GM19372 (cell line): Measurements from ENCODE around the gene BCL10.
"Not testable (repeated sequence)": the region's sequence is repeated elsewhere in the genome, so short reads cannot be mapped to it uniquely, and the experiment has no call there.

Source experiments
- ATAC-seq: cut with Tn5 transposase; IDR thresholded peaks from one replicate; pipeline ENCODE4 v1.9.1; 2021; ENCODE audit warnings: mild to moderate bottlenecking, low read depth, moderate library complexity; ENCODE audit not compliant: unreplicated experiment

The BCL10 gene

DNA sequence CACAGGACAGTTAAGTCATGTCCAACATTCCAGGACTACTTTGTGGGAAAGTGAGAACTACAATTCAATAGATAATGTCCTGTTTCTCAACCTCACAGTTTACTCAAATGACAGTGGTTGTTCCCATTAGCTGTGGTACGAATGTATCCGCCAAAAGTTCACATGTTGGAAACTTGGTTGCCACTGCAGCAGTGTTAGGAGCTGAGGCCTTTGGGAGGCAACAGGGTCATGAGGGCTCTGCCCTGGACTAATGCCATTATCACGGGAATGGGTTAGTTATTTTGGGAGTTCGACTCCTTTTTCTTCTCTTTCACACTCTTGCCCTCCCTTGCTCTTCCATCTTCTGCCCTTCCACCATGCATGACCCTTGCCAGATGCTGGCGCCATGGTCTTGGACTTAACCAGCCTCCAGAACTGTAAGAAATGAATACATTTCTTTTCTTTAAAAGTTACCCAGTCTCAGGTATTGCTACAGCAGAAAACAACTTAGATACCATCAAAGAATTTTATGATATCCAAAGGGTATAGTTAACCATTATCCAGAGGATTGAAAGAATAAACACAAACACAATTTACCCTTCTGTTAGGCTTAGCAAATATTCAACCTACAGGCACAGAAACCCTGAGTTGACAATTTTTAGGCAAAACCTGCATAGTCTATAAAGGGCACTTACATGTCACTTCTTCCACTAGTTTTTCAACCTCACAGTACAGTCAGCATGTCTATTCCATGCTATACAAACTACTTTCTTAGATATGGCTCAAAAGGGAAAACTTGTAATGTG, 7.4 kb downstream of the BCL10 start:
- ATAC-seq: no peak

DNA sequence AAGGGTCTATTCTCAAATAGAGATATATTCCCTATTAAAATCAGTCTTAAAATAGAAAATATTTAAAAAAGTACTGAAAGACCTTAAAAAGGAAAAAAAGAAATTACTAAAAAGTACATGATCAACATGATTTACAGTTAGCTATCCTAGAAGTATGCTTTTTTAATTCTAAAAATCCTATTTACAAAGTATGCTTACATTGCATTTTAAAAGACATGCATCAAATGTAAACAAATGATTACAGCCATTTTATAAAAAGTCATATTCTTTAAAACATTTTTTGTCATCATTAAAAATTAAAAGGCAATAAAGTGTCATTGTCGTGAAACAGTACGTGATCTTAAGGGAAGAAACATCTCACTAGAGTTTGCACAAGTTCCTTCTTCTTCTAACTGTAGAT, 9.1 kb downstream of the BCL10 start:
- ATAC-seq: no peak

DNA sequence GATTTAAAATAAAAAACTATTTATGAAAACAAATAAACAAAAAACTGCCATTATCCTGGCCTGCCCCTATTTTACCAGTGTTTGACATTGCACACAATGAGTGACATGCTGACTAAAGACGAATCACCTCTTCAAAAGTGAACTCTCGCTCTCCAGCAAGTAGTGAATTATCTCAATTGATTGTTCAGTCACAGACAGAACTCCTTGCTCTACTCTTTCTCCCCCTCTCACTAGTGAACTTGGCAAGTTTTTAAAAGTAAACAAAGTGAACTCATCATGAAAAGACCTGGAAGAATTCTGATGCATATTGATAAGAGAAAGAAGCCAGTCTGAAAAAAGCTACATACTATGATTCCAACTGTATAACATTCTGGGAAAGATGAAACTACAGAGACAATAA, 12.3 kb downstream of the BCL10 start:
- no peak for ATAC-seq

DNA sequence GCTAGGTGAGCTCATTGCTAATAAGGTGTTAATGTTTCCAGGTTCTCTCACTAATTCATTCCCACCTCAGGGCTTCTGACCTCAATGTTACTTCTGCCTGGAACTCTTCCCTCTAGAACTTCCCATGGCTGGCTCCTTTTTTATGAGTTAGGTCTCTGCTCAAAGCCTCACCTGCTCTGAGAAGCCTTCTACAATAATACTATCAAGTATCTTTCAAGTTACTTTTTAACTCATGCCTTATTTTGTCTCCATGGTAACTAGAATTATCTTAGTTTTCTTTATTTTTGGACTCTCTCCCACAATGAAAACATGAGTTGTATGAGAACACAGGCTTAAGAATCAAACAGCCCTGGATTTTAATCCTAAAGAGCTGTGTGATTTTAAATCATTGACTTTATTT, 13.4 kb downstream of the BCL10 start:
- ATAC-seq: no peak

GRCh38 chr1:85259912-85260274, 16.5 kb downstream of the BCL10 start:
- no peak for ATAC-seq

DNA sequence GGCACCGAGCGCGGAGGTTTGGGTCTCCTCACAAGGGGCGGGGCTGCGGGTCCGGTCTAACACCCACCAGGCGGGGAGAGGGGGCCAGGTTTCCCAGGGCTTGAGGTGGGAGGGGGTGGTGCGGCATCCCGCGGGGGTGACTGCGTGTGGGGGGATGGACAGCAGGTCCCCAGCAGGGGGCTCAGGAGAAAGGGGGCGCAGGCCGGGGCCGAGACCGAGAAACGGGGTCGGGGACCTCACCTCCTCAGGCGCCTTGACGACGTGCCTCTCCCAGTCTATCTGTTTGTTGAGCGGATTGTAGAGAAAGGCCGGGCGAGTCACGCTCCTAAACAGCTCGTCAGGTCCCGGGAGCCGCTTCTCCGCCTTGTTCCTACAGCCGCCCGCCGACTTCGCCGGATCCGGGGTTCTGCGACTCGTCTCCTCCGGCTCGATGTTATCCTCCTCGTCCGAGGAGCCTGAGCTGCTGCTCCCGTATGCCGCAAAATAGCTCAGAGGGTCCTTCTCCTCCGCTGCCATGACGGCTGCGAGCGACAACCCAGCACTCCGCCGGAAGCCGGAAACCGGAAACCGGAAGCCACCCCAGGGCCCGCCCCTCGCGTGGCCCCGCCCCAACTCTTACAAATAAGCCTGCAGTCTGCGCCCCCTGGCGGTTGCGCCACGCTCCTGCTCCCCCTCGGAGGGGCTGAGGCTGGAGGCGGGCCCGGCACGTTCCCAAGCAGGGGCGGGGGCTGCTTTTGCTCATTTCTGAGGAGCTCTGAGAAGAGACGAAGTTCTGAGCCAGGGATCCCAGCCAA, 17.1 kb downstream of the BCL10 start, which contains the start of gene C1orf52:
TSS of gene C1orf52 (minus strand) at position 545 of the 794 bp plus-strand sequence. CDS start at position 516, 29 bp downstream.
- ATAC-seq: peak; percentile 98

GRCh38 chr1:85258536-85259117, 17.8 kb downstream of the BCL10 start:
- no peak for ATAC-seq

GRCh38 chr1:85249042-85249441, 27.4 kb downstream of the BCL10 start:
- ATAC-seq: not testable (repeated sequence)

DNA sequence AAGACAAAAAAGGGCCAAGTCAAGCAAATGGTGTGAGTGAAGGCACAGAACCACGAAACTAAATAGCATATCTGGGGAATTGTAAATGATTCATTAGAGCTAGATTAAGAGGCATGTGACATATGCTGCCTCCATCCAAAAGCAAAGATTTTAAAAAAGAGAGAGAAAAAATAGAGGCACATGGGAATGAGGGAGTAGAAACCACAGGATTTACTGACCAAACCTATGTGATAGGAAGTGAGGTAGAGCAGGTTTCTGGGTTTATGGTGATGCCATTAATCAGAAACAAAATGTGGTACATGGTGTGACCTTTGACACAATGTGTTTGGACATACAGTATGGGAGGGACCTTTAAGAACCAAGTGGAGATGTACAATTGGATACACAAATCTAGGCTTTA, 30.5 kb downstream of the BCL10 start:
- ATAC-seq: no peak

DNA sequence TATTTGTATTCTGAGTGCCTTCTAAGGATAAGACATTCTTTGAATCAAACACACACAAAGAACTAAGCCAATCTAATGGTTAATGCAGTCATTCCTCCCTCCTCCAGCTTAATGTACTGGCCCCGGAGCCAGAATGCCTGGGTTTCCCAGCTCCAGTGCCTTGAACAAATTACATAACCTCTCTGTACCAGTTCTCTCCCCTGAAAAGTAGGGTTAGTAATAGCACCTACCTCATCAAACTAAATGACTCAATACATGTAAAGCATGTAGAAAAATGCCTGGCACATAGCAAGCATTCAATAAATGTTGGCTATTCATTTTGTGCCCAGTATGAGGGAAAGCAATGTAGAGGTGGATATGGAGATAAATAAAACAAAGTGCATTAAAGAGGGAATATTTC, 31.0 kb downstream of the BCL10 start:
- no peak for ATAC-seq

DNA sequence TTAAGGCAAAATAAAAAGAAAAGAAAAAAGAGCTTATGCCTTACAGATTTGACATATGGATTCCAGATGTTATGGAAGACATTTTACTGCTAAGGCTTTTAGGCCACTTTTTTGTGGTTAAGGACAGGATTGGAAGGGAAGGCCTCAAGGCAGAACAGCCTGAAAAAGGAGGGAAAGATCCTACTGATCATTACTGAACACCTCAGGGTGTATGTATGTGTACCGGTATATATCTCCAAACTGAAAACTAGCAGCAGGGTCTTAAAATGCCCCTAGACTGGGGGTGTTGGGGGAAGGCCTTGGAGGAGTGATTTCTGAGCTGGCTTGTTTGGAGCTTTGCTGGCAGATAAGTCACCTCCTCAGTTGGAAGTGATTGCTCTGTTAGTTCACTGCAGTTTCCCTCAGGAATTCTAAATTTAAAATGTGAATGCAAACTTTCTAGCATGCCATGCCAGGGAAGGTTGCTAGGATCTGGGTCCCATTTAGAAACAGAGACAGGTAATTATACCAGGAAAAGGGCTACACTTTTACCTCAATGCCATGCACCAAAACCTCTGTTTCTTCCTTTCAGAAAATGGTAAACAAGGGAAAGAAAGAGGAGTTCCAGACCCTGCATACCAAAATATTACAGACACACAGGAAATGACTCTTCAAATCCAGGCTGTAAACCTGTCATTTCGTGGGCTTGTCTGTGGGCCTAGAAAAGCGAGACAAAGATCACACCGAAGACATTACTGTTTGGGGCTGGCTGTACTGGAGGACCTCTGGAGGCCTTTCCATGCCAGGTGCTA, 32.0 kb downstream of the BCL10 start:
- no peak for ATAC-seq

- no peak for ATAC-seq
Observed at GRCh38 chr1:85243372-85243771, 33.1 kb downstream of the BCL10 start.

DNA sequence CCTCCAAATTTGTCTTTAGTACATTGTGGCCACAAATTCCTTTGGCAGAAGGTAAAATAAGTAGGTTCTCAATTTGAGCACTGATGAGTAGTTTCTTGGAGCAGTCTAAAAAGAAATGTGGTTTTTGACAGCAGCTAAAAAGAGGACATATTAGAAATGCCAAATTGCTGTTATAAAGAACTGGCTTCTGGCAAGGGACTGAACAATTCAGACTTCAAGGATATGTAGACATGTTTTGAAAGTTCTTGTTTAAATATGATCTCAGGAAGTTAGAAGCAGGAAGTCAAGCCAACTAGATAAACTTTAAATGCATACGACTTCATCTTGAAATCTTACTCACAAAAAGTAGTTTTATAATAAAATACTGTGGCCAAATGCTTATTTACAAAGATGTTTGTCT, 35.8 kb downstream of the BCL10 start:
- ATAC-seq: no peak

DNA sequence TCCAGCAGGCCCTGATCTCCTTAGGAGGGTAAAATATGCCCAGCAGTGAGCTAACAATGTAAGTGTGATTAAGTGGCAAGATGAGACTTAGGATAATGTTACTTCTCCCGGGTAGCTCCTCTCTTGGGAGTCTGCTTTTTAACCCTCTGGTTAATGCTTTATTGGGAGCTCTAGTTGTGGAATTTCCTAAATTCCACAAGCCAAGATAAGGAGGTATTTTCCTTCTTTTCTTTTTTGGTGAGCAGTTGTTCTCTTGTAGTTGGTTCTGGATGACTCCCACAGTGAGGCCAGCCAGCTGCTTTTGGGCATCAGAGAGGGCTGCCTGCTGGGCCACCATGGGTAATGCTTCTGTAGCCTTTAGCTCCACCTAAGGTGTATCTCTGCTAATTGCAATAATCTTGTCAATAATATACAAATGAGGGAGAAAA, 36.2 kb downstream of the BCL10 start:
- no peak for ATAC-seq

GRCh38 chr1:85237613-85238012, 38.8 kb downstream of the BCL10 start:
- no peak for ATAC-seq

- no peak for ATAC-seq
Observed at GRCh38 chr1:85230305-85230977, 46.0 kb downstream of the BCL10 start.

GRCh38 chr1:85229574-85230097, 46.8 kb downstream of the BCL10 start:
- ATAC-seq: no peak

DNA sequence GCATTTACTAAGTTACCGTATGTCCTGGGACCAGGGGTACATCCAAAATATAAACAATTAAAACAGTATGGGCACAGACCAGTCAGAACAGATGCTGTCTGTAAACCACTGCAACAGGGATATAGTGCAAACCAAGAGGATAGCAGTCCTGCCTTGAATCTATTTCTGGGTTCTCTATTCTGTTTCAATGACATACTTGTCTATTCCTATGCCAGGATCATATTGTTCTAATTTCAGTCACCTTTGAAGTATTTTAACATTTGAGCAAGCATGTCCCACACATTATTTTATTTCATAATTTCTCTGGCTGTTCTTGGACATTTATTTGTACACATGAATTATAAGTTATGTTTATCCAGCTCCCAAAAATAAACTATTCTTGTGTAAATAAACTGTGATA, 47.5 kb downstream of the BCL10 start:
- ATAC-seq: no peak

DNA sequence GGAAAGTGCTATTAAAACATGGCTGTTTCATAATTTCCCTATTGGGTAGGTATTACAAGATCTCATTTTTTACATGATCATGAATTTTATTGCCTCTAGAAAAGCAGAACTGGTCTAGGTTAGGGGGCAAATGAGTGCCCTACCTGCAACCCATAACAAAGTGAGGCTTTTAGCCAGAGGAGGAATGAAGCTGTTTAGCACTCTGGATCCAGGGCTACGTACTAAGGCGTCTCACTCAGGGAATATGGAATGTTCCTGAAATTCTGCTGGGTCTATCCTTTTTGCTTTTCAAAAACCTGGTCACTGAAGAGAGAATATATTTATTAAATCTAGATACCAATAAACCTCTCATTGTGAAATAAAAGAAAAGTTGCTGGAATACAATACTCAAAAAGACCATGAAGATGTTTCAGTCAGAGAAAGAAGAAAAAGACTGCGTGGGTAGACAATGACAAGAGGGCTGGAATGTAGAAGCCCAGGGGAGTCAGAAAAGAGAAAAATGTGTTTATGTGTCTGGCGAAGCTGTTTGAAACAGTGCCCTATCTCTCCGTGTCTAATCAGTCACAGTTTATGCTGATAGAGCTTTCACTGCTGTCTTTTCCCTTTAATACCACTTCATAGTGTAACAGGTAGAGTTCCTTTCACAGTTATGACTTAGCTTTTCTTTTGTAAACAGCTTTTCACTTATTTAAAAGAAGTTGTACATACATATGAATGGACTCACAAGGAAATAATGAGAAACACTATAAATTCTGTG, 50.6 kb downstream of the BCL10 start:
- ATAC-seq: no peak
